ENCODE data around the gene NGF. TPM values are rescaled to one million over a fixed set of nuclear protein-coding genes. Genes with fewer than 3 reads are reported as not detected.

Gene NGF
- polyA plus RNA-seq, 3 donors: not detected

DNA sequence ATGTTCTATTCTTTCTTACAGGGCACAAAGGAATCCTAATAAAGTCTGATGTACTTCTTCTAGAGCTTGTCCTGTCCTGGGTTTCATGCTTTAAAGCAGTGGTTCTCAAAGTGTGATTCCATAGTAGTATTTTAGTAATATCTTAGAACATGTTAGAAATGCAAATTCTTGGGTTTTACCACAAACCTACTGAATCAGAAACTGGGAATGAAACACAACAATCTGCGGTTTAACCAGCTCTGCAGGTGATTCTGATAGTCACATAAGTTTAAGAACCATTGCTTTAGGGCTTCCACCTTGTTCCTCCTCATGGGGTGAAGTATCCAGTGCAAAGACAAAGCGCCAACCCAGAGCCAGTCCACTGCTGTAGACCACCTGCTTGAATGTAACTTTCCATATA lies 41.1 kb downstream of the NGF start:
- H3K79me2 ChIP-seq (ENCODE audit: insufficient read depth, low read length): no peaks in the 10 kb centered on the region
- no peaks in the 10 kb centered on the region for H4K20me1 ChIP-seq (ENCODE audit: insufficient read depth, low read length)
- Mint-ChIP-seq H3K4me1 (no peaks in the 10 kb centered on the region), H3K9me3 (peaks cover 0 to 5% (median 0%) of the 10 kb centered on the region in 7 donors), H3K27me3 (ENCODE audit: low read depth in 3 of 3) (peaks cover 0 to 3% (median 0%) of the 10 kb centered on the region in 3 donors), H3K36me3 (no peaks in the 10 kb centered on the region), H3K27ac (no peak overlapping the region), H3K4me3 (no peak overlapping the region)
- intact Hi-C loops (cut with micrococcal nuclease): no loop called here
- no peaks in the 10 kb centered on the region for H3K9me3 ChIP-seq (replicated peaks in 1 of 2; ENCODE audit: control insufficient read depth in 1 of 2, insufficient read depth in 1 of 2, low read length in 2 of 2)
- no peaks in the 10 kb centered on the region for H3K36me3 ChIP-seq (replicated peaks in 1 of 2; ENCODE audit: control insufficient read depth in 1 of 2, insufficient read depth in 2 of 2, low read length in 2 of 2)
- H2AFZ ChIP-seq (ENCODE audit: insufficient read depth, low read depth, low read length, poor library complexity, severe bottlenecking): no peak overlapping the region
- no peaks in the 10 kb centered on the region for H3K4me1 ChIP-seq (ENCODE audit: control insufficient read depth in 1 of 2, insufficient read depth in 2 of 2, low read length in 2 of 2)
- H3K4me3 ChIP-seq (replicated peaks in 1 of 3; ENCODE audit: low read depth in 2 of 3, low read length in 3 of 3): no peak overlapping the region
- no peak overlapping the region for H3K4me2 ChIP-seq (replicated peaks; ENCODE audit: extremely low read depth, low read length, poor library complexity, severe bottlenecking)
- no peak overlapping the region for H3K9ac ChIP-seq (ENCODE audit: insufficient read depth, low read length, poor library complexity, severe bottlenecking)
- H3K27me3 ChIP-seq (ENCODE audit: control insufficient read depth in 2 of 2, insufficient read depth in 2 of 2, low read length in 2 of 2): no peaks in the 10 kb centered on the region
- TF ChIP-seq CTCF (IDR thresholded peaks at IDR 0.05): no peak
- DNase-seq: no peak
- H3K27ac ChIP-seq (ENCODE audit: low read depth in 1 of 2, low read length in 2 of 2): no peak overlapping the region
- WGBS (ENCODE audit: insufficient coverage): 100% methylated on average over 1 of the region's 2 CpGs

- no peaks in the 10 kb centered on the region for H3K9me3 ChIP-seq (replicated peaks in 1 of 2; ENCODE audit: control insufficient read depth in 1 of 2, insufficient read depth in 1 of 2, low read length in 2 of 2)
- Mint-ChIP-seq H3K9me3 (peaks cover 0 to 5% (median 0%) of the 10 kb centered on the region in 7 donors), H3K27me3 (ENCODE audit: low read depth in 3 of 3) (peaks cover 0 to 3% (median 0%) of the 10 kb centered on the region in 3 donors), H3K27ac (no peak overlapping the region), H3K4me1 (no peaks in the 10 kb centered on the region), H3K4me3 (no peak overlapping the region), H3K36me3 (no peaks in the 10 kb centered on the region)
- no peaks in the 10 kb centered on the region for H3K36me3 ChIP-seq (replicated peaks in 1 of 2; ENCODE audit: control insufficient read depth in 1 of 2, insufficient read depth in 2 of 2, low read length in 2 of 2)
- no peaks in the 10 kb centered on the region for H4K20me1 ChIP-seq (ENCODE audit: insufficient read depth, low read length)
- H3K9ac ChIP-seq (ENCODE audit: insufficient read depth, low read length, poor library complexity, severe bottlenecking): no peak overlapping the region
- H3K4me2 ChIP-seq (replicated peaks; ENCODE audit: extremely low read depth, low read length, poor library complexity, severe bottlenecking): no peak overlapping the region
- intact Hi-C loops (cut with micrococcal nuclease): no loop called here
- H2AFZ ChIP-seq (ENCODE audit: insufficient read depth, low read depth, low read length, poor library complexity, severe bottlenecking): no peak overlapping the region
- no peaks in the 10 kb centered on the region for H3K79me2 ChIP-seq (ENCODE audit: insufficient read depth, low read length)
- no peaks in the 10 kb centered on the region for H3K4me1 ChIP-seq (ENCODE audit: control insufficient read depth in 1 of 2, insufficient read depth in 2 of 2, low read length in 2 of 2)
- TF ChIP-seq CTCF (IDR thresholded peaks at IDR 0.05): no peak
- 88% methylated on average over 1 of the region's 3 CpGs for WGBS (ENCODE audit: insufficient coverage)
- DNase-seq: no peak
- no peak overlapping the region for H3K27ac ChIP-seq (ENCODE audit: low read depth in 1 of 2, low read length in 2 of 2)
- H3K27me3 ChIP-seq (ENCODE audit: control insufficient read depth in 2 of 2, insufficient read depth in 2 of 2, low read length in 2 of 2): no peaks in the 10 kb centered on the region
- no peak overlapping the region for H3K4me3 ChIP-seq (replicated peaks in 1 of 3; ENCODE audit: low read depth in 2 of 3, low read length in 3 of 3)
Measured at GRCh38 chr1:115295904-115296696, 41.9 kb downstream of the NGF start.

Data from CD14-positive monocyte (primary cell).